RWPE2 (cell line): ENCODE measurements around the gene SOX18.

Experiments used
- ATAC-seq: fragments of 200-7000 bp; cut with Tn5 transposase; 3 replicates; pipeline ENCODE4 v1.9.1; 2021; ENCODE audit warnings: low read depth
- DNase-seq: peaks from one replicate; pipeline ENCODE4 v3.0.0-alpha.2; 2020; ENCODE audit warnings: low spot score
- H3K27ac ChIP-seq: fragments of 450-650 bp; 2 replicates; pipeline ENCODE4 v1.5.1; 2017; ENCODE audit warnings: mild to moderate bottlenecking; ENCODE audit not compliant: poor library complexity, severe bottlenecking
- H3K27me3 ChIP-seq: fragments of 250-450 bp; sonication (Bioruptor Pico); 2 replicates; pipeline ENCODE4 v1.5.1; 2021; ENCODE audit warnings: mild to moderate bottlenecking, moderate library complexity; ENCODE audit not compliant: insufficient read depth, poor library complexity, severe bottlenecking
- H3K36me3 ChIP-seq: fragments of 250-450 bp; sonication (Bioruptor Pico); 2 replicates; pipeline ENCODE4 v1.5.1; 2020; ENCODE audit warnings: low read depth, mild to moderate bottlenecking, moderate library complexity
- H3K4me1 ChIP-seq: fragments of 250-450 bp; sonication (Bioruptor Pico); 2 replicates; pipeline ENCODE4 v1.5.1; 2021; ENCODE audit warnings: mild to moderate bottlenecking, moderate library complexity; ENCODE audit not compliant: insufficient read depth, poor library complexity, severe bottlenecking
- H3K4me3 ChIP-seq: fragments of 250-450 bp; sonication (Bioruptor Pico); 2 replicates; pipeline ENCODE4 v1.5.1; 2021; ENCODE audit warnings: mild to moderate bottlenecking, moderate library complexity; ENCODE audit not compliant: severe bottlenecking
- H3K9me3 ChIP-seq: fragments of 250-450 bp; sonication (Bioruptor Pico); 2 replicates; pipeline ENCODE4 v1.5.1; 2021; ENCODE audit warnings: mild to moderate bottlenecking, moderate library complexity; ENCODE audit not compliant: severe bottlenecking
- CTCF ChIP-seq: fragments of 450-650 bp; IDR thresholded peaks from one replicate; pipeline ENCODE4 v1.5.1; 2017; ENCODE audit warnings: mild to moderate bottlenecking, moderate library complexity; ENCODE audit not compliant: poor library complexity, severe bottlenecking

The SOX18 gene

GRCh38 chr20:64052326-64052722 is 2.9 kb upstream of the SOX18 start:
- ATAC-seq, result no peak
- H3K27me3 ChIP-seq, result peaks cover 34% of the 10 kb centered on the region
- H3K9me3 ChIP-seq, result no peaks in the 10 kb centered on the region
- H3K4me3 ChIP-seq, result no peak overlapping the region
- no peaks in the 10 kb centered on the region for H3K36me3 ChIP-seq
- DNase-seq, result no peak
- TF ChIP-seq CTCF, result no peak
- no peak overlapping the region for H3K27ac ChIP-seq
- no peaks in the 10 kb centered on the region for H3K4me1 ChIP-seq

GRCh38 chr20:64051561-64052325 is 2.3 kb upstream of the SOX18 start:
- Histone ChIP-seq H3K36me3 (no peaks in the 10 kb centered on the region), H3K27me3 (peaks cover 40% of the 10 kb centered on the region), H3K4me3 (no peak overlapping the region), H3K9me3 (no peaks in the 10 kb centered on the region), H3K27ac (no peak overlapping the region), H3K4me1 (no peaks in the 10 kb centered on the region)
- no peak for ATAC-seq
- no peak for TF ChIP-seq CTCF
- DNase-seq, result no peak

- TF ChIP-seq CTCF, result no peak
- no peak overlapping the region for H3K27ac ChIP-seq
- H3K9me3 ChIP-seq, result no peaks in the 10 kb centered on the region
Measured at GRCh38 chr20:64051033-64051452, 1.6 kb upstream of the SOX18 start.

DNA sequence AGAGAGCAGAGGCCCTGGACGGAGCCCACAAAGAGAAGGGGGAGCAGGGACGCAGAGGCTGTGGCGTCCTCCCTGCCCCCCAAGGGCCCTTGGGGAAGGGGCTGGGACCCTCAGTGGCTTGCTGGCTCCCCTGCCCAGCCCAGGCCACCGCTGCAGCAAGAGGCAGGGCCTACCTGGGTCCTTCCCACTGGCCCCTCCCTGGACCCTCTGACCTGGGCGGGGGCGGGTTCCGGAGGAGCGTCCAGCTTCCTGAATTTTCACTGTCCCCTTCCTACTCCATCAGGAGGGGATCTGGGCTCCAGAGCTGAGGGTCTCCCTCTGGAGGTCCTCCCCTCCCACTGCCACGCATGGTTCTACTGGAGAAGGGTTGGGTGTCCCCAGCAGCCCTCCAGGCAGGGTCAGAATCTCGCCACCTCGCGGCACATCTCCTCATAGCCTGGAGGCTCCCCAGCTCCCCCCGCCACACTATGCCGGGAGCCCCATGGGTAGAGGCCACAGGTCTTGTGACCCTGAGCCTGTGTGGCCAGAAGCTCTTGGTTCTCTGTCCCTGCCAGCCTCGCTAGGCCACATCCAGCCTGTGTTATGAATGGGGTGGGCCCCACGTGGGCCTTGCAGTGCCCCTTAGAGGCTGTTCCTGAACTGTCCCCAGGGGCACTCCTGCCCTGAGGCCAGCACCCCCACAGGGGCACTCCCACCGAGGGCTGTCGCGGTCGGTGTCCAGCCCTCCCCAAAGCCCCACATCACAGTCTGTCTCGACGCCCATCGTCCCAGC is 1.0 kb upstream of the SOX18 start:
- peaks cover 49% of the 10 kb centered on the region for H3K27me3 ChIP-seq
- DNase-seq (no peak), ATAC-seq (no peak)
- H3K4me3 ChIP-seq, result no peak overlapping the region
- H3K27ac ChIP-seq, result no peak overlapping the region
- H3K36me3 ChIP-seq, result no peaks in the 10 kb centered on the region
- TF ChIP-seq CTCF, result no peak
- no peaks in the 10 kb centered on the region for H3K9me3 ChIP-seq
- H3K4me1 ChIP-seq, result no peaks in the 10 kb centered on the region

More at GRCh38 chr20:64051033-64051452, 1.6 kb upstream of the SOX18 start:
- H3K27me3 ChIP-seq, result peaks cover 47% of the 10 kb centered on the region
- H3K4me3 ChIP-seq, result no peak overlapping the region
- H3K36me3 ChIP-seq, result no peaks in the 10 kb centered on the region
- no peak for DNase-seq
- ATAC-seq, result no peak
- no peaks in the 10 kb centered on the region for H3K4me1 ChIP-seq

- no peaks in the 10 kb centered on the region for H3K9me3 ChIP-seq
- ATAC-seq (no peak), DNase-seq (no peak)
- H3K4me1 ChIP-seq, result peaks cover 3% of the 10 kb centered on the region
- H3K27ac ChIP-seq, result no peak overlapping the region
- H3K4me3 ChIP-seq, result no peak overlapping the region
- no peak for TF ChIP-seq CTCF
- peaks cover 49% of the 10 kb centered on the region for H3K27me3 ChIP-seq
- no peaks in the 10 kb centered on the region for H3K36me3 ChIP-seq
Measured at GRCh38 chr20:64049878-64050260, 430 bp upstream of the SOX18 start.
